DOHH2 (cell line): Measurements from ENCODE around the gene EEF1A1.
"Not testable (repeated sequence)": the region's sequence is repeated elsewhere in the genome, so short reads cannot be mapped to it uniquely, and the experiment has no call there.

ENCODE experiments used
- H3F3A ChIP-seq: fragments of 200-600 bp; sonication (generic), shearing (Covaris generic); 2 replicates; pipeline ENCODE4 v1.6.0; 2016; ENCODE audit warnings: antibody characterized with exemption, mild to moderate bottlenecking; ENCODE audit not compliant: control insufficient read depth, insufficient read depth
- H3K27ac ChIP-seq: fragments of 200-600 bp; sonication (generic); 2 replicates; pipeline ENCODE4 v1.5.1; 2014; ENCODE audit warnings: low read depth, mild to moderate bottlenecking, low read length, moderate library complexity
- H3K27me3 ChIP-seq: fragments of 200-600 bp; sonication (generic); 2 replicates; pipeline ENCODE4 v1.6.1; 2014; ENCODE audit warnings: mild to moderate bottlenecking, low read length, mixed read lengths; ENCODE audit not compliant: control insufficient read depth
- H3K36me3 ChIP-seq: fragments of 200-600 bp; sonication (generic); 2 replicates; pipeline ENCODE4 v1.6.1; 2014; ENCODE audit warnings: mild to moderate bottlenecking, low read length, moderate library complexity, mixed read lengths; ENCODE audit not compliant: control insufficient read depth
- H3K4me1 ChIP-seq: fragments of 200-600 bp; sonication (generic); 2 replicates; pipeline ENCODE4 v1.6.1; 2014; ENCODE audit warnings: mild to moderate bottlenecking, low read length, mixed read lengths; ENCODE audit not compliant: control insufficient read depth
- H3K4me2 ChIP-seq: fragments of 200-600 bp; sonication (generic); 2 replicates; pipeline ENCODE4 v1.6.0; 2014; ENCODE audit warnings: mild to moderate bottlenecking, low read length, moderate library complexity
- H3K4me3 ChIP-seq: fragments of 200-600 bp; sonication (generic); 2 replicates; pipeline ENCODE4 v1.5.1; 2014; ENCODE audit warnings: mild to moderate bottlenecking, low read length, mixed read lengths
- H3K79me2 ChIP-seq: fragments of 200-600 bp; sonication (generic); 2 replicates; pipeline ENCODE4 v1.6.1; 2014; ENCODE audit warnings: mild to moderate bottlenecking, low read length, mixed read lengths; ENCODE audit not compliant: control insufficient read depth
- H3K9me2 ChIP-seq: fragments of 200-600 bp; sonication (generic); replicated peaks from 2 replicates; pipeline ENCODE4 v1.6.1; 2014; ENCODE audit warnings: mild to moderate bottlenecking, low read length, mixed read lengths; ENCODE audit not compliant: control insufficient read depth
- H3K9me3 ChIP-seq: fragments of 200-600 bp; sonication (generic); 2 replicates; pipeline ENCODE4 v1.6.1; 2014; ENCODE audit warnings: antibody characterized with exemption, low read length, mixed read lengths; ENCODE audit not compliant: control insufficient read depth, insufficient read depth
- H4K20me1 ChIP-seq: fragments of 200-600 bp; sonication (generic); 2 replicates; pipeline ENCODE4 v1.6.0; 2014; ENCODE audit warnings: low read depth, mild to moderate bottlenecking, antibody characterized with exemption, low read length, moderate library complexity; ENCODE audit not compliant: control insufficient read depth, insufficient read depth
- EZH2phosphoT487 ChIP-seq: fragments of 200-600 bp; sonication (generic); IDR thresholded peaks from 2 replicates; pipeline ENCODE4 v1.6.1; 2017; ENCODE audit warnings: borderline replicate concordance, mild to moderate bottlenecking, antibody characterized with exemption, low read length, moderate library complexity, mixed read lengths
- TF ChIP-seq, protein P1 (sequence below): fragments of 200-600 bp; sonication (generic); IDR thresholded peaks from one replicate; pipeline ENCODE4 v1.5.1; 2014; ENCODE audit warnings: antibody characterized with exemption, mild to moderate bottlenecking, low read depth, low read length; ENCODE audit not compliant: poor library complexity, severe bottlenecking

The EEF1A1 gene

DNA sequence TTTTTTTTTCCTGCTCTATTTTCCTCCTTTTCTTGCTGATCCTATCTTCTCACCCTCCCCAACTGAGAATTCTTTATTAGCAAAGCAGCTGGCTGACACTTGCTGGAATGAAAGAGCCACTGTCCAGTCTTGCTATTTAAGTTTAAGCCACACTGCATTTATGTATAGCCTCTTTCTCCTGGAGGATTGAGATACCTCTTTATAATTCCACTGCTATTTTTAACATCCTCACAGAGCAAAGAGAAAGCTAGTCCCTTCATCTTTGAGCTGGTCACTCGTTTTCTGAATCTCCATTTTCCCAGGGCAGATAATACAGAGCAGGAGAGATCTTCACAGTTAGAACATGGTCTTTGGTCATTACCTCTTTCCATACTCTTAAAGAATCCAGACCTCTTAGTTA is 36.0 kb upstream of the EEF1A1 start:
- Histone ChIP-seq H4K20me1 (no peaks in the 10 kb centered on the region), H3K4me2 (no peak overlapping the region), H3K4me3 (no peak overlapping the region), H3K27me3 (no peaks in the 10 kb centered on the region), H3K9me3 (no peaks in the 10 kb centered on the region), H3K36me3 (no peaks in the 10 kb centered on the region), H3K9me2 (no peaks in the 10 kb centered on the region), H3K4me1 (no peaks in the 10 kb centered on the region), H3K27ac (no peak overlapping the region), H3F3A (no peaks in the 10 kb centered on the region), H3K79me2 (no peaks in the 10 kb centered on the region)
- TF ChIP-seq, protein P1, sequence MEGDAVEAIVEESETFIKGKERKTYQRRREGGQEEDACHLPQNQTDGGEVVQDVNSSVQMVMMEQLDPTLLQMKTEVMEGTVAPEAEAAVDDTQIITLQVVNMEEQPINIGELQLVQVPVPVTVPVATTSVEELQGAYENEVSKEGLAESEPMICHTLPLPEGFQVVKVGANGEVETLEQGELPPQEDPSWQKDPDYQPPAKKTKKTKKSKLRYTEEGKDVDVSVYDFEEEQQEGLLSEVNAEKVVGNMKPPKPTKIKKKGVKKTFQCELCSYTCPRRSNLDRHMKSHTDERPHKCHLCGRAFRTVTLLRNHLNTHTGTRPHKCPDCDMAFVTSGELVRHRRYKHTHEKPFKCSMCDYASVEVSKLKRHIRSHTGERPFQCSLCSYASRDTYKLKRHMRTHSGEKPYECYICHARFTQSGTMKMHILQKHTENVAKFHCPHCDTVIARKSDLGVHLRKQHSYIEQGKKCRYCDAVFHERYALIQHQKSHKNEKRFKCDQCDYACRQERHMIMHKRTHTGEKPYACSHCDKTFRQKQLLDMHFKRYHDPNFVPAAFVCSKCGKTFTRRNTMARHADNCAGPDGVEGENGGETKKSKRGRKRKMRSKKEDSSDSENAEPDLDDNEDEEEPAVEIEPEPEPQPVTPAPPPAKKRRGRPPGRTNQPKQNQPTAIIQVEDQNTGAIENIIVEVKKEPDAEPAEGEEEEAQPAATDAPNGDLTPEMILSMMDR, result no peak
- TF ChIP-seq EZH2phosphoT487, result no peak

DNA sequence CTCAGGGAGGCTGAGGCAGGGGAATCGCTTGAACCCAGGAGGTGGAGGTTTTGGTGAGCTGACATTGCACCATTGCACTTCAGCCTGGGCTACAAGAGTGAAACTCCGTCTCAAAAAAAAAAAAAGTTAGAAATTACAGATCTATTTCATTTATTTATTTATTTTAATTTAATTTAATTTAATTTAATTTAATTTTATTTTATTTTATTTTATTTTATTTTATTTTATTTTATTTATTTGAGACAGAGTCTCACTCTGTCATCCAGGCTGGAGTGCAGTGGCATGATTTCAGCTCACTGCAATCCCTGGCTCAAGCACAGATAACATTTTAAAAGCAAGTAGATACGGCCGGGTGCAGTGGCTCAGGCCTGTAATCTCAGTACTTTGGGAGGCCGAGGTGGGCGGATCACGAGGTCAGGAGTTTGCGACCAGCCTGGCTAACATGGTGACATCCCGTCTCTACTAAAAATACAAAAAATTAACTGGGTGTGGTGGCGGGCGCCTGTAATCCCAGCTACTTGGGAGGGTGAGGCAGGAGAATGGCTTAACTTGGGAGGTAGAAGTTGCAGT is 34.6 kb upstream of the EEF1A1 start:
- not testable (repeated sequence) for H3K36me3 ChIP-seq, H3K79me2 ChIP-seq, H4K20me1 ChIP-seq, H3K9me2 ChIP-seq, H3K4me2 ChIP-seq, H3K9me3 ChIP-seq, H3F3A ChIP-seq, H3K27me3 ChIP-seq, H3K4me3 ChIP-seq, H3K27ac ChIP-seq, H3K4me1 ChIP-seq

DNA sequence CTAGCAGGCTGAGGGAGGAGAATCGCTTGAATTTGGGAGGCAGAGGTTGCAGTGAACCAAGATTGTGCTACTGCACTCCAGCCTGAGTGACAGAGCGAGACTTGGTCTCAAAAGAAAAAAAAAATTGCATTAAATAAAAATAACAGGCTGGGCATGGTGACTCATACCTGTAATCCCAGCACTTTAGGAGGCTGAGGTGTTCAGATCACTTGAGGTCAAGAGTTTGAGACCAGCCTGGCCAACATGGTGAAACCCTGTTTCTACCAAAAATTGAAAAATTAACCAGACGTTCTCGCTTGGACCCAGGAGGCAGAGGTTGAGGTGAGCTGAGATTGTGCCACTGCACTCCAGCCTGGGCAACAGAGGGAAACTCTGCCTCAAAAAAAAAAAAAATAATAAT is 30.3 kb upstream of the EEF1A1 start:
- H3K4me1 ChIP-seq, H3K4me2 ChIP-seq, H3K27me3 ChIP-seq, H3K9me2 ChIP-seq, H3K27ac ChIP-seq, H3F3A ChIP-seq, H3K79me2 ChIP-seq, H3K36me3 ChIP-seq, H4K20me1 ChIP-seq, H3K9me3 ChIP-seq, H3K4me3 ChIP-seq: not testable (repeated sequence)

DNA sequence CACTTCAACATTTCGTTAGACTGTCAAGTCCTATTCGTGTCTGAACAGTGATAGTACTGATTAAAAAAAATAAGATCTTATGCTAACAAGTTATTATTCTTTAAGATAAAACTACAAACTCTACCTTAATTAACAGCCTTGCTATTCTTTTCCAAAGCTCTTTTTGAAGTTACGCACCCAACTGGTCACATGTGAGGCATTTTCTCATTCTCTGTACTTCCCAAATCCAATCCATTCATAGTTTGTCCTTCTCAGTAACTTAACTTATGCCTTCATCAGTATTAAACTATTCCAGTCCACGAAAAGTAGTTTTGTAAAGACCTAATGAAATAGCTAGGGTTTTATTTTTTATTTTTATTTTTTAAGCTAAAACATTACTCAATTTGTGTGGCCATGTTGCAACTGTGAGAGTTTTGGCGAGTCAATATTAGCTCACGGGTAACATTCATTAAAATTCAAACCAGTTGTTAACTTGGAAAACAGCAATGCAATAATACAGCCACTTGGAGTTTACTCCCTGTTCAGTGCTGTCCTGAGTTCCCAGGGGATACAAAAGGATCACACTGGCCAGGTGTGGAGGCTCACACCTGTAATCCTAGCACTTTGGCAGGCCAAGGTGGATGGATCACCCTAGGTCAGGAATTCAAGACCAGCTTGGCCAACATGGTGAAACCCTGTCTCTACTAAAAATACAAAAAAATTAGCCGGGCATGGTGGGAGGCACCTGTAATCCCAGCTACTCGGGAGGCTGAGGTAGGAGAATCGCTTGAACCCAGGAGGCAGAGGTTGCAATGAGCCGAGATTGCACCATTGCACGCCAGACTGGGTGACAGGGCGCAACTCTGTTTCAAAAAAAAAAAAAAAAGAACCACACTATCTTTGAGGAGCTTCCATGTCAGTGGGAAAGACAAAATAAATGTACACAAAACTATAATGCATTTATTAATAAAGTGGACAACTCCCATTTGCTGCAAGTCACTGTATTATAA is 27.9 kb upstream of the EEF1A1 start:
- H3K4me3 ChIP-seq, result no peak overlapping the region
- H3K9me3 ChIP-seq, result no peaks in the 10 kb centered on the region
- peaks cover 8% of the 10 kb centered on the region for H3K4me1 ChIP-seq
- no peak for TF ChIP-seq EZH2phosphoT487
- TF ChIP-seq, protein P1, result no peak
- no peaks in the 10 kb centered on the region for H3F3A ChIP-seq
- no peaks in the 10 kb centered on the region for H3K9me2 ChIP-seq
- no peaks in the 10 kb centered on the region for H3K36me3 ChIP-seq
- H3K4me2 ChIP-seq, result no peak overlapping the region
- H4K20me1 ChIP-seq, result no peaks in the 10 kb centered on the region
- no peaks in the 10 kb centered on the region for H3K27me3 ChIP-seq
- no peak overlapping the region for H3K27ac ChIP-seq
- H3K79me2 ChIP-seq, result no peaks in the 10 kb centered on the region
